Brain microvascular endothelial cell (primary cell): ENCODE measurements around the gene KAZN.

Experiments used
- DNase-seq: peaks from one replicate; pipeline ENCODE4 v3.0.0-alpha.2; 2020
- H3K27ac ChIP-seq: fragments of 250-450 bp; sonication (Bioruptor Pico); 2 replicates; pipeline ENCODE4 v1.5.1; 2020; ENCODE audit warnings: mild to moderate bottlenecking, moderate library complexity
- H3K27me3 ChIP-seq: fragments of 250-450 bp; sonication (Bioruptor Pico); replicated peaks from 2 replicates; pipeline ENCODE4 v1.5.1; 2020; ENCODE audit warnings: mild to moderate bottlenecking
- H3K36me3 ChIP-seq: fragments of 250-450 bp; sonication (Bioruptor Pico); replicated peaks from 2 replicates; pipeline ENCODE4 v1.5.1; 2020; ENCODE audit warnings: mild to moderate bottlenecking
- H3K4me3 ChIP-seq: 2 replicates; pipeline ENCODE4 v1.5.1; 2011; ENCODE audit warnings: low read depth, mild to moderate bottlenecking, control low read depth, low read length, moderate library complexity
- CTCF ChIP-seq: IDR thresholded peaks from 2 replicates; pipeline ENCODE4 v1.5.1; 2011; ENCODE audit warnings: low read depth, mild to moderate bottlenecking, moderate library complexity, low read length, control low read depth, inconsistent platforms; ENCODE audit errors: missing control alignments
- in situ Hi-C: cut with HindIII; loops from 2 replicates; pipeline ENCODE4 v1.10.0; 2017; ENCODE audit warnings: low sequenced_read_pairs, low pct_ligation_motif_present

KAZN gene

GRCh38 chr1:14845851-14846250 lies 247.4 kb downstream of the KAZN start:
- in situ Hi-C loops, result no loop called here
- no peak for TF ChIP-seq CTCF
- Histone ChIP-seq H3K27me3 (no peaks in the 10 kb centered on the region), H3K27ac (no peak overlapping the region), H3K36me3 (no peaks in the 10 kb centered on the region), H3K4me3 (no peak overlapping the region)
- DNase-seq, result no peak

- DNase-seq, result no peak
- Histone ChIP-seq H3K27me3 (no peaks in the 10 kb centered on the region), H3K36me3 (no peaks in the 10 kb centered on the region), H3K4me3 (no peak overlapping the region), H3K27ac (no peak overlapping the region)
- TF ChIP-seq CTCF, result no peak
- in situ Hi-C loops, result no loop called here
Observed at GRCh38 chr1:14846688-14847087, 248.2 kb downstream of the KAZN start.

- H3K4me3 ChIP-seq, result no peak overlapping the region
- DNase-seq, result no peak
- no peak overlapping the region for H3K27ac ChIP-seq
- in situ Hi-C loops, result no loop called here
- no peaks in the 10 kb centered on the region for H3K27me3 ChIP-seq
- H3K36me3 ChIP-seq, result no peaks in the 10 kb centered on the region
- TF ChIP-seq CTCF, result no peak
Observed at GRCh38 chr1:14848203-14848602, 249.7 kb downstream of the KAZN start.

- in situ Hi-C loops, result no loop called here
- no peak for TF ChIP-seq CTCF
- no peaks in the 10 kb centered on the region for H3K36me3 ChIP-seq
- no peak overlapping the region for H3K4me3 ChIP-seq
- H3K27me3 ChIP-seq, result no peaks in the 10 kb centered on the region
- DNase-seq, result no peak
- H3K27ac ChIP-seq, result no peak overlapping the region
Observed at GRCh38 chr1:14848625-14849024, 250.1 kb downstream of the KAZN start.

GRCh38 chr1:14849038-14849437 lies 250.6 kb downstream of the KAZN start:
- TF ChIP-seq CTCF, result no peak
- in situ Hi-C loops, result no loop called here
- Histone ChIP-seq H3K36me3 (no peaks in the 10 kb centered on the region), H3K4me3 (no peak overlapping the region), H3K27ac (no peak overlapping the region), H3K27me3 (no peaks in the 10 kb centered on the region)
- DNase-seq, result no peak

- in situ Hi-C loops, result no loop called here
- Histone ChIP-seq H3K27me3 (no peaks in the 10 kb centered on the region), H3K4me3 (no peak overlapping the region), H3K36me3 (no peaks in the 10 kb centered on the region), H3K27ac (no peak overlapping the region)
- DNase-seq, result no peak
- no peak for TF ChIP-seq CTCF
Observed at GRCh38 chr1:14850563-14850962, 252.1 kb downstream of the KAZN start.
